Liver (tissue), 9 donors: ENCODE data around the gene GNAT1. TPM values are rescaled to one million over a fixed set of nuclear protein-coding genes. Genes with fewer than 3 reads are reported as not detected.
A peak's percentile ranks its signal among the peaks of the same experiment; 100 is the strongest.

Experiments used
- DNase-seq: peaks from one replicate; pipeline ENCODE4 v3.0.0-alpha.2; 2017; ENCODE audit warnings: low spot score
- H3K27ac ChIP-seq, 2 donors: one replicate each; pipeline ENCODE4 v1.7.0; 2013; ENCODE audit warnings: inconsistent platforms in 2 of 2, low read length in 2 of 2, control low read depth in 1 of 2, low read depth in 1 of 2, mild to moderate bottlenecking in 1 of 2
- H3K27me3 ChIP-seq, 4 donors: one replicate each; pipeline versions ENCODE4 v1.6.1 to v1.7.0; 2013; ENCODE audit warnings: low read length in 3 of 4, inconsistent platforms in 1 of 4, mild to moderate bottlenecking in 1 of 4, moderate library complexity in 1 of 4; ENCODE audit not compliant: control insufficient read depth in 4 of 4, insufficient read depth in 4 of 4
- H3K36me3 ChIP-seq, 4 donors: one replicate each; pipeline versions ENCODE4 v1.6.1 to v1.7.0; 2013; ENCODE audit warnings: low read length in 3 of 4, mild to moderate bottlenecking in 3 of 4, low read depth in 1 of 4, moderate library complexity in 1 of 4; ENCODE audit not compliant: control insufficient read depth in 4 of 4, insufficient read depth in 3 of 4
- H3K4me1 ChIP-seq, 4 donors: one replicate each; pipeline versions ENCODE4 v1.6.1 to v1.7.0; 2013; ENCODE audit warnings: low read length in 3 of 4, mild to moderate bottlenecking in 3 of 4, moderate library complexity in 1 of 4; ENCODE audit not compliant: control insufficient read depth in 4 of 4, insufficient read depth in 4 of 4
- H3K4me3 ChIP-seq, 3 donors: one replicate each; pipeline versions ENCODE4 v1.6.1 to v1.7.0; 2013; ENCODE audit warnings: low read length in 3 of 3, control low read depth in 1 of 3, low read depth in 1 of 3, mild to moderate bottlenecking in 1 of 3
- H3K9ac ChIP-seq, 2 donors: one replicate each; pipeline ENCODE4 v1.7.0; 2013; ENCODE audit warnings: low read length in 2 of 2, mild to moderate bottlenecking in 2 of 2, moderate library complexity in 2 of 2, control low read depth in 1 of 2, low read depth in 1 of 2
- H3K9me3 ChIP-seq, 4 donors: one replicate each; pipeline versions ENCODE4 v1.6.1 to v1.7.0; 2013; ENCODE audit warnings: low read length in 3 of 4; ENCODE audit not compliant: control insufficient read depth in 4 of 4
- CTCF ChIP-seq: fragments of 150-350 bp; IDR thresholded peaks from 2 replicates; pipeline ENCODE4 v1.5.1; 2017; ENCODE audit warnings: improper control_type of control experiment, low read depth, low read length; ENCODE audit not compliant: missing input control
- EGR1 ChIP-seq, 2 donors: IDR thresholded peaks; 2 replicates each; pipeline ENCODE4 v1.6.1; 2016 to 2018; ENCODE audit warnings: antibody characterized with exemption in 2 of 2, low read depth in 2 of 2
- FOXA1 ChIP-seq: IDR thresholded peaks from 2 replicates; pipeline ENCODE4 v1.6.1; 2016; ENCODE audit warnings: antibody characterized with exemption
- FOXA2 ChIP-seq: IDR thresholded peaks from 2 replicates; pipeline ENCODE4 v1.6.1; 2016; ENCODE audit warnings: antibody characterized with exemption
- GABPA ChIP-seq, 2 donors: IDR thresholded peaks in 1 of 2; conservative IDR thresholded peaks in 1 of 2; 2 replicates each; pipeline ENCODE4 v1.6.1; 2016; ENCODE audit warnings: antibody characterized with exemption in 2 of 2, mild to moderate bottlenecking in 1 of 2, moderate library complexity in 1 of 2
- HNF4A ChIP-seq, 2 donors: conservative IDR thresholded peaks; 2 replicates each; pipeline ENCODE4 v1.6.1; 2016; ENCODE audit warnings: antibody characterized with exemption in 2 of 2, mild to moderate bottlenecking in 2 of 2
- JUND ChIP-seq, 2 donors: IDR thresholded peaks; 2 replicates each; pipeline ENCODE4 v1.6.1; 2016; ENCODE audit warnings: antibody characterized with exemption in 2 of 2
- REST ChIP-seq: IDR thresholded peaks from 2 replicates; pipeline ENCODE4 v1.6.1; 2016; ENCODE audit warnings: antibody characterized with exemption, mild to moderate bottlenecking
- RXRA ChIP-seq, 2 donors: IDR thresholded peaks; 2 replicates each; pipeline ENCODE4 v1.6.1; 2017 to 2018; ENCODE audit warnings: antibody characterized with exemption in 2 of 2, mild to moderate bottlenecking in 1 of 2
- SP1 ChIP-seq: IDR thresholded peaks from 2 replicates; pipeline ENCODE4 v1.6.1; 2018; ENCODE audit warnings: antibody characterized with exemption, mild to moderate bottlenecking
- TAF1 ChIP-seq: conservative IDR thresholded peaks from 2 replicates; pipeline ENCODE4 v1.6.1; 2016; ENCODE audit warnings: antibody characterized with exemption, mild to moderate bottlenecking
- YY1 ChIP-seq: IDR thresholded peaks from 2 replicates; pipeline ENCODE4 v1.6.1; 2016; ENCODE audit warnings: antibody characterized with exemption, mild to moderate bottlenecking
- WGBS: extraction: QIAGEN DNeasy Blood & Tissue Kit; methylation state at CpG from one replicate; pipeline ENCODE4 v1.1.7; 2013; 5-methylcytosine and 5-hydroxymethylcytosine counted together
- polyA plus RNA-seq, 2 donors: library from polyadenylated mRNA; stranded (reverse) in 1 of 2; unstranded in 1 of 2; fragments of 200-250 nt in 1 of 2; fragments of >200 nt in 1 of 2; fragmentation: Nextera tagmentation in 1 of 2; extraction: Ambion mirVana in 1 of 2; gene quantifications; one replicate each; pipeline versions ENCODE4 v1.2.1 to v1.2.3, GENCODE V29; 2013 to 2015
- total RNA-seq, 2 donors: library from RNA; depleted of rRNA; stranded (reverse); fragments of >200 nt; gene quantifications; one replicate each; pipeline ENCODE4 v1.2.3, GENCODE V29; 2014
- TF ChIP-seq, protein P1 (sequence below): IDR thresholded peaks from 2 replicates; pipeline ENCODE4 v1.6.1; 2016; ENCODE audit warnings: antibody characterized with exemption
- TF ChIP-seq, protein P2 (sequence below): IDR thresholded peaks from 2 replicates; pipeline ENCODE4 v1.6.1; 2016; ENCODE audit warnings: antibody characterized with exemption
- donor health status: healthy.
- donor health status: healthy.
- donor health status: healthy.
- donor health status: healthy.
- donor health status: healthy.

The GNAT1 gene
- total and polyA plus RNA-seq, 4 donors = 0.08 TPM; not detected in 3

DNA sequence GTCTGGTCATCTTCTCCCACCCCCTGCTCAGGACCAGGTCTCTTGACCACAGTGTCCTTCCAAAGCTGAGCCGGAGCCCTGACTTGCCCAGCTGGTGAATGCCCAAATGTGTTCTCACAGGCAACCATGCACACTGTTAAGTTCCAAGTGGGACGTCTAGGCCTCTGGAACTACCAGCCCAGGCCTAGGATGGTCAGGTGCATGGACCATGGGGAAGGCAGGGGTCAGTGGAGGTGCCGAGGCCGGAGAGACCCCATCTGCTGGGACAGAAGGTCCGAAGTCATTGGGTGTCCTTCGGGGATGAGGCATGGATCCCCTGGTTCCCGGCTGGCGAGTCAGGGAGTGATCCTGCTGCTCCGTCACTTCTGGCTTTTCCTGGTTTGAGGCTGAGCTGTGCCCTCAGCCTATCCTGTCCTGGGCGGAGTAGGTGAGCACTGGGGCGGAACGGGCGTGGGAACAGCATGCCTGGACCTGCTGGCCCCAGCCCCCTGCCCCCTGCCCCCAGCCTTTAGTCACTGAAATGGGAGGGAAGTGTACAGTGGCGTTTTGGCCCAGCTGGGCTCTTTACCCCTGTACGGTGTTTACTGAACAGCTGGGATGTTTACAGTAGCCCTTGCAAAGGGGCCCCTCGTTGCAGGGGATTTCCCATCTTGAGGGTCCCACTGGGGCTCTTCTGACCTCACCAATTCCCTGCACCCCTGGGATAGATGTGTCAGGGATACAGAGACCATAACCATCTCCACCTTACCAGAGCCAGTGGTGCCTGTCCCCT, 24.2 kb upstream of the GNAT1 start:
- peak overlapping the region in 1 of 2 donors; percentile 44 for H3K27ac ChIP-seq
- peaks cover 16 to 50% (median 39%) of the 10 kb centered on the region in 4 donors for H3K4me1 ChIP-seq
- DNase-seq = no peak
- no peaks in the 10 kb centered on the region for H3K27me3 ChIP-seq
- no peak overlapping the region for H3K4me3 ChIP-seq
- H3K9ac ChIP-seq = no peak overlapping the region
- 72% methylated on average over 16 of the region's 16 CpGs for WGBS
- no peaks in the 10 kb centered on the region for H3K9me3 ChIP-seq
- no peaks in the 10 kb centered on the region for H3K36me3 ChIP-seq
- no peak for TF ChIP-seq REST
- TF ChIP-seq JUND (IDR thresholded peaks at IDR 0.05) = no peak
- TF ChIP-seq FOXA1 = no peak
- TF ChIP-seq SP1 = no peak
- TF ChIP-seq, protein P1, sequence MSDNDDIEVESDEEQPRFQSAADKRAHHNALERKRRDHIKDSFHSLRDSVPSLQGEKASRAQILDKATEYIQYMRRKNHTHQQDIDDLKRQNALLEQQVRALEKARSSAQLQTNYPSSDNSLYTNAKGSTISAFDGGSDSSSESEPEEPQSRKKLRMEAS = no peak
- TF ChIP-seq CTCF = no peak
- TF ChIP-seq TAF1 = no peak
- TF ChIP-seq RXRA (IDR thresholded peaks at IDR 0.05) = no peak
- no peak for TF ChIP-seq EGR1 (IDR thresholded peaks at IDR 0.05; ENCODE audit: low read depth in 2 of 2)
- TF ChIP-seq YY1 = no peak
- TF ChIP-seq GABPA (IDR thresholded peaks at IDR 0.05 in 1 of 2, conservative IDR thresholded peaks at IDR 0.05 in 1 of 2) = no peak
- no peak for TF ChIP-seq HNF4A (conservative IDR thresholded peaks at IDR 0.05)

DNA sequence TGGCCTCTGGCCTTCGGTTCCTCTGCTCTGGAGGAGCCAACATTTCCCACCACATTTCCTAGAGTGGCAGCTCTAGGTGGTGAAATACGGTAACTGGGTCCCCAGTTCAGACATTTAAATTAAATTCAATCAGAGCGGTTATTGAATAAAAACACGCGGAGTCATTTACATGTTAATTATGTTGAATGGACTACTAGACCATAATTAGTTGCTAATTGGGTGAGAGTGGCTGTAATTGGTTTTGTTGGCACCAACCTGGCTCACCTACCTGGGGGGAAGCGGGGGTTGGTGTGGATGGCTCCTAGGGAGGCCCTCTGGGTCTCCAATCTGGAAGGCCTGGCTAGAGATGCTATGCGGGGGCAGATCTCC, 23.6 kb upstream of the GNAT1 start:
- Histone ChIP-seq H3K9ac (no peak overlapping the region), H3K27me3 (no peaks in the 10 kb centered on the region), H3K4me1 (peaks cover 18 to 55% (median 39%) of the 10 kb centered on the region in 4 donors), H3K4me3 (no peak overlapping the region), H3K27ac (no peak overlapping the region), H3K9me3 (no peaks in the 10 kb centered on the region), H3K36me3 (no peaks in the 10 kb centered on the region)
- 93% methylated on average over 7 of the region's 7 CpGs for WGBS
- TF ChIP-seq FOXA2 = no peak
- TF ChIP-seq JUND (IDR thresholded peaks at IDR 0.05) = no peak
- TF ChIP-seq, protein P2, sequence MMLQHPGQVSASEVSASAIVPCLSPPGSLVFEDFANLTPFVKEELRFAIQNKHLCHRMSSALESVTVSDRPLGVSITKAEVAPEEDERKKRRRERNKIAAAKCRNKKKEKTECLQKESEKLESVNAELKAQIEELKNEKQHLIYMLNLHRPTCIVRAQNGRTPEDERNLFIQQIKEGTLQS = no peak
- no peak for TF ChIP-seq EGR1 (IDR thresholded peaks at IDR 0.05; ENCODE audit: low read depth in 2 of 2)
- no peak for TF ChIP-seq REST
- TF ChIP-seq, protein P1 = no peak
- no peak for TF ChIP-seq CTCF
- TF ChIP-seq YY1 = no peak
- TF ChIP-seq FOXA1 = no peak
- no peak for DNase-seq
